K562 (cell line): ENCODE data around the gene CRYBG1. TPM values are rescaled to one million over a fixed set of nuclear protein-coding genes. Genes with fewer than 3 reads are reported as not detected.

Experiments
- ATAC-seq: fragments of 200-7000 bp; cut with Tn5 transposase; 3 replicates; pipeline ENCODE4 v1.9.1; 2020; ENCODE audit warnings: moderate library complexity
- BruUV-seq: library from RNA; stranded (reverse); fragments of 400-500 nt; replicated peaks from 2 replicates; lab custom pipeline; 2021; lab: Mats Ljungman, UMichigan
- CTCF ChIA-PET: fragments of 300-600 bp; formaldehyde crosslinking; extraction: SDS; loops from one replicate; lab custom pipeline; 2021; ENCODE audit warnings: low intra/inter-chr PET ratio; lab: Yijun Ruan, JAX
- POLR2A ChIA-PET: fragments of 300-600, 350-650 bp; sonication (Branson Sonifier 250); formaldehyde crosslinking; extraction: SDS; loops from one replicate; lab custom pipeline; 2021; ENCODE audit warnings: antibody characterized with exemption, inconsistent platforms; lab: Yijun Ruan, JAX
- DNase-seq, 4 experiments: peaks; one replicate each; pipeline versions ENCODE4 v3.0.0 to v3.0.0-alpha.2; 2011 to 2018; ENCODE audit warnings: low spot score in 3 of 4, mixed read lengths in 3 of 4; ENCODE audit errors: extremely low read depth in 1 of 4
- FAIRE-seq: peaks from 2 replicates; lab custom pipeline; 2011; peaks lifted over from hg19 to GRCh38; lab: Jason Lieb, UNC
- H2AFZ ChIP-seq: 2 replicates; pipeline ENCODE4 v1.6.0; 2011; ENCODE audit warnings: low read depth, low read length, control low read depth, inconsistent platforms
- H3K27ac ChIP-seq: fragments of 200-600 bp; 3 replicates; pipeline ENCODE4 v1.8.0; 2011; ENCODE audit warnings: low read depth, mild to moderate bottlenecking, control low read depth, inconsistent platforms, low read length, moderate library complexity, mixed read lengths; ENCODE audit errors: extremely low read depth
- H3K27me3 ChIP-seq, 2 experiments: fragments of 300-600 bp in 1 of 2; 2 replicates in 1 of 2; 3 replicates in 1 of 2; pipeline versions ENCODE4 v1.6.0 to v1.8.0; 2011; ENCODE audit warnings: inconsistent platforms in 2 of 2, low read length in 2 of 2, mild to moderate bottlenecking in 1 of 2, mixed read lengths in 1 of 2, moderate library complexity in 1 of 2; ENCODE audit not compliant: control insufficient read depth in 2 of 2, insufficient read depth in 2 of 2
- H3K36me3 ChIP-seq: fragments of 300-600 bp; 3 replicates; pipeline ENCODE4 v1.8.0; 2011; ENCODE audit warnings: mild to moderate bottlenecking, low read length, inconsistent platforms; ENCODE audit not compliant: control insufficient read depth, insufficient read depth
- H3K4me1 ChIP-seq, 2 experiments: fragments of 200-600 bp in 1 of 2; replicated peaks in 1 of 2; 2 replicates in 1 of 2; 3 replicates in 1 of 2; pipeline versions ENCODE4 v1.5.1 to v1.8.0; 2011; ENCODE audit warnings: inconsistent platforms in 2 of 2, low read length in 2 of 2, mild to moderate bottlenecking in 1 of 2, mixed read lengths in 1 of 2, moderate library complexity in 1 of 2; ENCODE audit not compliant: control insufficient read depth in 2 of 2, insufficient read depth in 2 of 2
- H3K4me2 ChIP-seq: 2 replicates; pipeline ENCODE4 v1.6.1; 2011; ENCODE audit warnings: low read length, control low read depth, inconsistent platforms, mixed read lengths; ENCODE audit not compliant: insufficient read depth
- H3K4me3 ChIP-seq: fragments of 200-600 bp; sonication (generic), shearing (Covaris generic); 2 replicates; pipeline ENCODE4 v1.5.1; 2016; ENCODE audit warnings: control low read depth, inconsistent platforms
- H3K79me2 ChIP-seq: fragments of 200-600 bp; 3 replicates; pipeline ENCODE4 v1.8.0; 2011; ENCODE audit warnings: low read length, inconsistent platforms; ENCODE audit not compliant: control insufficient read depth, insufficient read depth
- H3K9ac ChIP-seq, 2 experiments: 2 replicates each; pipeline versions ENCODE4 v1.6.0 to v1.6.1; 2011; ENCODE audit warnings: low read depth in 2 of 2, low read length in 2 of 2, control low read depth in 1 of 2, inconsistent platforms in 1 of 2, mild to moderate bottlenecking in 1 of 2, mixed read lengths in 1 of 2; ENCODE audit not compliant: insufficient read depth in 1 of 2
- H3K9me1 ChIP-seq: one replicate; pipeline ENCODE4 v1.6.0; 2011; ENCODE audit warnings: inconsistent platforms, mild to moderate bottlenecking, low read length, moderate library complexity; ENCODE audit not compliant: control insufficient read depth, insufficient read depth
- H3K9me3 ChIP-seq: replicated peaks from 2 replicates; pipeline ENCODE4 v1.5.1; 2011; ENCODE audit warnings: low read depth, low read length, inconsistent platforms; ENCODE audit not compliant: control insufficient read depth, insufficient read depth
- H4K20me1 ChIP-seq: replicated peaks from 2 replicates; pipeline ENCODE4 v1.6.1; 2011; ENCODE audit warnings: low read length, inconsistent platforms, mixed read lengths; ENCODE audit not compliant: control insufficient read depth, insufficient read depth
- MEIS2 ChIP-seq: fragments of 450-650 bp; IDR thresholded peaks from 2 replicates; pipeline ENCODE4 v1.6.1; 2014; ENCODE audit warnings: mild to moderate bottlenecking; ENCODE audit not compliant: partially characterized antibody
- NR2C1 ChIP-seq, 2 experiments: fragments of 450-650 bp; IDR thresholded peaks; 2 replicates each; pipeline ENCODE4 v1.6.1; 2017; ENCODE audit warnings: mild to moderate bottlenecking in 2 of 2, antibody characterized with exemption in 1 of 2, inconsistent platforms in 1 of 2, missing compliant biosample characterization in 1 of 2, missing genetic modification characterization in 1 of 2
- RBM17 ChIP-seq: fragments of 200-400 bp; formaldehyde crosslinking; IDR thresholded peaks from 2 replicates; pipeline ENCODE4 v1.6.1; 2017; ENCODE audit warnings: low read depth, mild to moderate bottlenecking, low read length, borderline replicate concordance
- SRSF1 ChIP-seq: fragments of 200-400 bp; formaldehyde crosslinking; IDR thresholded peaks from 2 replicates; pipeline ENCODE4 v1.6.1; 2017; ENCODE audit warnings: mild to moderate bottlenecking, low read depth, low read length, moderate library complexity
- THRB ChIP-seq: fragments of 450-650 bp; formaldehyde crosslinking; conservative IDR thresholded peaks from 2 replicates; pipeline ENCODE4 v1.4.0; 2022; ENCODE audit warnings: mild to moderate bottlenecking, missing genetic modification characterization
- ZBTB9 ChIP-seq: fragments of 450-650 bp; formaldehyde crosslinking; IDR thresholded peaks from 2 replicates; pipeline ENCODE4 v1.4.0; 2020; ENCODE audit warnings: mild to moderate bottlenecking, moderate library complexity
- ZNF41 ChIP-seq: fragments of 250-450 bp; sonication (Bioruptor Pico); conservative IDR thresholded peaks from 2 replicates; pipeline ENCODE4 v1.4.0; 2020; ENCODE audit warnings: mild to moderate bottlenecking
- ZNF511 ChIP-seq: sonication (generic); formaldehyde crosslinking; IDR thresholded peaks from 2 replicates; pipeline ENCODE4 v1.8.0; 2022; ENCODE audit warnings: mild to moderate bottlenecking, missing genetic modification reagents
- ZNF57 ChIP-seq: fragments of 450-650 bp; formaldehyde crosslinking; IDR thresholded peaks from 2 replicates; pipeline ENCODE4 v1.4.0; 2020; ENCODE audit warnings: mild to moderate bottlenecking, moderate library complexity
- ZNF583 ChIP-seq: fragments of 250-450 bp; sonication (Bioruptor Pico); IDR thresholded peaks from 2 replicates; pipeline ENCODE4 v1.4.0; 2020
- ZNF695 ChIP-seq: fragments of 450-650 bp; formaldehyde crosslinking; IDR thresholded peaks from 2 replicates; pipeline ENCODE4 v1.4.0; 2020; ENCODE audit warnings: mild to moderate bottlenecking, moderate library complexity
- WGBS: fragments of 100-300 bp; shearing (Covaris generic); methylation state at CpG from one replicate; pipeline ENCODE4 v1.1.6; 2016; ENCODE audit warnings: low coverage, mixed read lengths; ENCODE audit not compliant: insufficient coverage; ENCODE audit errors: missing lambda C conversion rate; 5-methylcytosine and 5-hydroxymethylcytosine counted together
- in situ Hi-C: fragments of 300-500 bp; cut with MboI; formaldehyde crosslinking; loops from 4 replicates; pipeline ENCODE4 v1.15.0; 2018; ENCODE audit warnings: inconsistent platforms, mixed read lengths
- intact Hi-C: fragments of 100-400 bp; cut with micrococcal nuclease; formaldehyde crosslinking; loops from 2 replicates; pipeline ENCODE4 v1.14.2; 2022
- polyA plus RNA-seq, 8 experiments: library from polyadenylated mRNA; depleted of rRNA in 4 of 8; stranded (reverse) in 5 of 8; unstranded in 3 of 8; fragments of >200 nt; fragmentation: Nextera tagmentation in 2 of 8; fragmentation: Illumina TruSeq in 1 of 8; extraction: Ambion mirVana in 2 of 8; extraction: Trizol in 1 of 8; gene quantifications; 2 replicates each; pipeline versions ENCODE4 v1.2.1 to v1.2.3, GENCODE V29; 2011 to 2014; ENCODE audit warnings: inconsistent platforms in 1 of 8, missing spikeins in 1 of 8
- total RNA-seq, 7 experiments: library from RNA; depleted of rRNA in 6 of 7; stranded (reverse); fragments of >200 nt in 6 of 7; fragmentation: Illumina TruSeq in 2 of 7; extraction: Trizol in 2 of 7; gene quantifications; 2 replicates each; pipeline versions ENCODE4 v1.2.1 to v1.2.3, GENCODE V29; 2011 to 2021; ENCODE audit warnings: low replicate concordance in 1 of 7

The CRYBG1 gene
- total and polyA plus RNA-seq, 9 of the 15 experiments (the other 6 are each of a cell fraction or from before 2014, with no cell fraction given), result 0.07 to 0.47 (median 0.11) TPM

- Histone ChIP-seq H4K20me1 (no peaks in the 10 kb centered on the region), H3K4me3 (no peak overlapping the region), H3K27me3 (peaks cover 11 to 23% of the 10 kb centered on the region in 2 experiments; a peak in 3 of 5 replicates), H3K27ac (no peak overlapping the region), H2AFZ (no peak overlapping the region), H3K4me2 (no peak overlapping the region), H3K79me2 (no peaks in the 10 kb centered on the region), H3K4me1 (no peaks in the 10 kb centered on the region), H3K9me3 (no peaks in the 10 kb centered on the region), H3K36me3 (no peaks in the 10 kb centered on the region), H3K9ac (no peak overlapping the region), H3K9me1 (no peaks in the 10 kb centered on the region)
- FAIRE-seq, result peak; percentile 62
- ATAC-seq, result no peak
- POLR2A ChIA-PET, result no interaction called here
- TF ChIP-seq NR2C1 (IDR thresholded peaks at IDR 0.05) (no peak), NR2C1 (tag; IDR thresholded peaks at IDR 0.05) (no peak), RBM17 (no peak), THRB (CRISPR knock-in tag) (no peak), ZNF583 (no peak), ZNF57 (CRISPR knock-in tag) (no peak), SRSF1 (no peak), ZNF511 (CRISPR knock-in tag) (no peak), MEIS2 (no peak), ZNF695 (CRISPR knock-in tag) (no peak), ZNF41 (CRISPR knock-in tag) (no peak), ZBTB9 (CRISPR knock-in tag) (no peak)
- intact Hi-C loops (no loop called here), in situ Hi-C loops (no loop called here)
- WGBS, result 3% methylated on average over 3 of the region's 3 CpGs
- BruUV-seq, result no TSS peak
- no peak for DNase-seq
- CTCF ChIA-PET, result no interaction called here
Observed at GRCh38 chr6:106501960-106502371, 141.4 kb downstream of the CRYBG1 start.
